Neuronal stem cell (in vitro differentiated cells): ENCODE measurements around the gene IP6K2.

Experiments
- DNase-seq: peaks from one replicate; pipeline ENCODE4 v3.0.0-alpha.2; 2013; ENCODE audit warnings: low spot score
- H2AFZ ChIP-seq: one replicate; pipeline ENCODE4 v1.6.1; 2013; ENCODE audit warnings: mild to moderate bottlenecking, low read length, inconsistent platforms
- H2AK5ac ChIP-seq: 2 replicates; pipeline ENCODE4 v1.6.1; 2013; ENCODE audit warnings: low read depth, mild to moderate bottlenecking, inconsistent platforms, low read length, moderate library complexity, mixed read lengths
- H2BK120ac ChIP-seq: 2 replicates; pipeline ENCODE4 v1.6.1; 2013; ENCODE audit warnings: low read depth, mild to moderate bottlenecking, inconsistent platforms, low read length, moderate library complexity, mixed read lengths
- H2BK12ac ChIP-seq: one replicate; pipeline ENCODE4 v1.6.1; 2013; ENCODE audit warnings: low read length, inconsistent platforms
- H2BK15ac ChIP-seq: 2 replicates; pipeline ENCODE4 v1.6.1; 2013; ENCODE audit warnings: mild to moderate bottlenecking, low read length, inconsistent platforms, mixed read lengths
- H2BK5ac ChIP-seq: one replicate; pipeline ENCODE4 v1.6.1; 2013; ENCODE audit warnings: inconsistent platforms, mild to moderate bottlenecking, low read length, moderate library complexity
- H3K14ac ChIP-seq: one replicate; pipeline ENCODE4 v1.6.1; 2013; ENCODE audit warnings: low read length, inconsistent platforms
- H3K18ac ChIP-seq: 2 replicates; pipeline ENCODE4 v1.6.1; 2013; ENCODE audit warnings: low read length, inconsistent platforms
- H3K23ac ChIP-seq: 2 replicates; pipeline ENCODE4 v1.6.1; 2013; ENCODE audit warnings: low read depth, mild to moderate bottlenecking, mixed read lengths, low read length, inconsistent platforms; ENCODE audit not compliant: poor library complexity
- H3K27ac ChIP-seq: replicated peaks from 3 replicates; pipeline ENCODE4 v1.5.1; 2013; ENCODE audit warnings: low read length, inconsistent platforms
- H3K27me3 ChIP-seq, 3 experiments: 2 replicates each; pipeline ENCODE4 v1.6.1; 2013; ENCODE audit warnings: low read length in 3 of 3, mild to moderate bottlenecking in 2 of 3, inconsistent platforms in 1 of 3, low read depth in 1 of 3, mixed read lengths in 1 of 3, moderate library complexity in 1 of 3; ENCODE audit not compliant: control insufficient read depth in 3 of 3, insufficient read depth in 3 of 3
- H3K36me3 ChIP-seq, 2 donors: replicated peaks in 1 of 2; 2 replicates each; pipeline ENCODE4 v1.6.1; 2013; ENCODE audit warnings: low read length in 2 of 2; ENCODE audit not compliant: control insufficient read depth in 2 of 2, insufficient read depth in 2 of 2
- H3K4ac ChIP-seq: 2 replicates; pipeline ENCODE4 v1.6.1; 2013; ENCODE audit warnings: inconsistent platforms, mild to moderate bottlenecking, low read length, moderate library complexity
- H3K4me1 ChIP-seq, 2 donors: 1 replicate in 1 of 2; 2 replicates in 1 of 2; pipeline ENCODE4 v1.6.1; 2013; ENCODE audit warnings: low read length in 2 of 2, low read depth in 1 of 2; ENCODE audit not compliant: control insufficient read depth in 2 of 2, insufficient read depth in 1 of 2
- H3K4me2 ChIP-seq: one replicate; pipeline ENCODE4 v1.6.1; 2013; ENCODE audit warnings: mild to moderate bottlenecking, low read length, inconsistent platforms; ENCODE audit not compliant: insufficient read depth, poor library complexity, severe bottlenecking
- H3K4me3 ChIP-seq, 2 donors: 2 replicates each; pipeline ENCODE4 v1.5.1; 2013; ENCODE audit warnings: low read length in 2 of 2, mild to moderate bottlenecking in 2 of 2, inconsistent platforms in 1 of 2, moderate library complexity in 1 of 2
- H3K79me1 ChIP-seq: one replicate; pipeline ENCODE4 v1.6.1; 2013; ENCODE audit warnings: low read depth, mild to moderate bottlenecking, inconsistent platforms, low read length, moderate library complexity
- H3K9ac ChIP-seq: one replicate; pipeline ENCODE4 v1.6.1; 2013; ENCODE audit warnings: mild to moderate bottlenecking, low read depth, low read length, inconsistent platforms; ENCODE audit not compliant: poor library complexity
- H3K9me3 ChIP-seq, 2 donors: replicated peaks in 1 of 2; 2 replicates each; pipeline versions ENCODE3 to v1.6.1; 2013; ENCODE audit warnings: low read length in 2 of 2, mild to moderate bottlenecking in 2 of 2, inconsistent platforms in 1 of 2, low read depth in 1 of 2, mixed read lengths in 1 of 2, moderate library complexity in 1 of 2; ENCODE audit not compliant: control insufficient read depth in 2 of 2, insufficient read depth in 1 of 2
- H4K8ac ChIP-seq: one replicate; pipeline ENCODE4 v1.6.1; 2013; ENCODE audit warnings: low read depth, mild to moderate bottlenecking, inconsistent platforms, low read length, moderate library complexity
- H4K91ac ChIP-seq: one replicate; pipeline ENCODE4 v1.6.1; 2013; ENCODE audit warnings: low read length, low read depth, mild to moderate bottlenecking, inconsistent platforms; ENCODE audit not compliant: poor library complexity
- WGBS, 2 donors: extraction: QIAGEN DNeasy Blood & Tissue Kit; methylation state at CpG; one replicate each; pipeline ENCODE4 v1.1.7; 2013; ENCODE audit warnings: missing lambda C conversion rate in 2 of 2, mixed read lengths in 1 of 2; ENCODE audit not compliant: insufficient read length in 2 of 2, insufficient replicate concordance in 1 of 2; ENCODE audit errors: extremely low coverage in 2 of 2; 5-methylcytosine and 5-hydroxymethylcytosine counted together

Gene IP6K2

DNA sequence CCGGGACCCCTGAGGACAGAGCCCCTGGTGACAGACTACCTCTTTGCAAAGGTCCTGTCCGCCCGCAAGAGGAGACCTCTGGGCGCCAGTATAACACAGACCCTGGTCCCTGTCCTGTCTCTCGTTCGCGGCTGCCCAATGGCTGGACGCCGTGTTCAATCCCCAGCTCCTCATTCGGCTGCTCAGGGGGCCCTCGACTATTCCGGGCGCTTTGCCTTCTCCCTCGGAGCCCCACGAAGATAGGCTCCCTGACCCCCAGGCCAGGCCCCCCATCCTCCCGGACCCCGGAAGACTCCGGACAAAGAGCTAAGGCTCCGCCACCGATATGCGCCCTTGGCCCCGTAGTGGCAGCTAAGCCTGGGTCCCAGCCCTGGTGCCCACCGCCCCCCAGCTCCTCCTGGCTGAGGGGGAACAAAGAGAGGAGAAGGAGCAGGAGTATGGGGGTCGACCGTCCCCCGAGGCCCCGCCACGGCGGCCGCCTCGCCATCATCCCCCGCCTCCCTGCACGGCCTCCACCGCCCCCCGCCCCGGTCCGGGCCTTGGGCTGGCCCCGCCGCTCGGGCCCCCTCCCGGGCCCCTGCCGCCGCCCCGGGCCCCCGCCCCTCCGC lies 54.8 kb downstream of the IP6K2 start:
- Histone ChIP-seq H4K8ac (no peak overlapping the region), H4K91ac (no peak overlapping the region), H2BK12ac (no peak overlapping the region), H3K4me1 (peaks cover 5% of the 10 kb centered on the region in 2 donors), H3K27ac (no peak overlapping the region), H3K79me1 (peaks cover 1% of the 10 kb centered on the region), H3K27me3 (no peaks in the 10 kb centered on the region), H2AK5ac (peak overlapping the region; percentile 41), H2BK5ac (no peak overlapping the region), H3K36me3 (peaks cover 32 to 63% of the 10 kb centered on the region in 2 donors), H3K4ac (no peak overlapping the region), H2AFZ (peak overlapping the region; percentile 93), H3K14ac (no peak overlapping the region), H3K4me2 (peak overlapping the region; percentile 94), H2BK15ac (no peak overlapping the region), H3K9ac (no peak overlapping the region), H3K23ac (no peak overlapping the region), H3K4me3 (peak overlapping the region; percentile 79 to 85), H3K9me3 (peaks cover 6 to 24% of the 10 kb centered on the region in 2 donors), H3K18ac (peak overlapping the region; percentile 15), H2BK120ac (no peak overlapping the region)
- WGBS, 2 donors = no CpG with 5 or more reads among the region's 46 CpGs
- DNase-seq = no peak

GRCh38 chr3:48661501-48662144 lies 55.4 kb downstream of the IP6K2 start:
- H2AFZ ChIP-seq = no peak overlapping the region
- H3K14ac ChIP-seq = no peak overlapping the region
- no peak overlapping the region for H3K4ac ChIP-seq
- H2BK15ac ChIP-seq = no peak overlapping the region
- H3K9me3 ChIP-seq = peaks cover 6 to 24% of the 10 kb centered on the region in 2 donors
- DNase-seq = peak; percentile 86
- no CpG with 5 or more reads among the region's 67 CpGs for WGBS, 2 donors
- H3K36me3 ChIP-seq = peaks cover 32 to 66% of the 10 kb centered on the region in 2 donors
- H3K23ac ChIP-seq = peak overlapping the region; percentile 34
- H3K4me1 ChIP-seq = peaks cover 5 to 9% of the 10 kb centered on the region in 2 donors
- H3K79me1 ChIP-seq = peaks cover 1% of the 10 kb centered on the region
- peak overlapping the region; percentile 78 for H3K9ac ChIP-seq
- peak overlapping the region; percentile 13 for H3K18ac ChIP-seq
- no peaks in the 10 kb centered on the region for H3K27me3 ChIP-seq
- H2BK5ac ChIP-seq = no peak overlapping the region
- H3K27ac ChIP-seq = no peak overlapping the region
- H3K4me3 ChIP-seq = peak overlapping the region; percentile 79
- no peak overlapping the region for H4K91ac ChIP-seq
- H2BK12ac ChIP-seq = no peak overlapping the region
- no peak overlapping the region for H2AK5ac ChIP-seq
- no peak overlapping the region for H4K8ac ChIP-seq
- H3K4me2 ChIP-seq = peak overlapping the region; percentile 94
- H2BK120ac ChIP-seq = peak overlapping the region; percentile 56

- Histone ChIP-seq H3K9ac (peak overlapping the region; percentile 24), H4K8ac (peak overlapping the region; percentile 7), H3K4me1 (peaks cover 5 to 12% of the 10 kb centered on the region in 2 donors), H3K18ac (no peak overlapping the region), H3K27me3 (no peaks in the 10 kb centered on the region), H3K79me1 (peaks cover 1% of the 10 kb centered on the region), H2AK5ac (no peak overlapping the region), H4K91ac (no peak overlapping the region), H2AFZ (no peak overlapping the region), H3K4me2 (no peak overlapping the region), H2BK12ac (no peak overlapping the region), H2BK120ac (peak overlapping the region; percentile 56), H3K23ac (peak overlapping the region; percentile 6), H2BK15ac (no peak overlapping the region), H3K4me3 (peak overlapping the region in 1 of 2 donors; percentile 41), H3K27ac (no peak overlapping the region), H3K4ac (no peak overlapping the region), H3K9me3 (peaks cover 6 to 24% of the 10 kb centered on the region in 2 donors), H3K36me3 (peaks cover 32 to 62% of the 10 kb centered on the region in 2 donors), H3K14ac (no peak overlapping the region), H2BK5ac (no peak overlapping the region)
- DNase-seq = no peak
- no CpG with 5 or more reads among the region's 61 CpGs for WGBS, 2 donors
Measured at GRCh38 chr3:48660800-48661400, 56.1 kb downstream of the IP6K2 start.

GRCh38 chr3:48656841-48657281 lies 60.2 kb downstream of the IP6K2 start:
- no CpG with 5 or more reads among the region's 45 CpGs for WGBS, 2 donors
- peaks cover 2 to 12% of the 10 kb centered on the region in 2 donors for H3K4me1 ChIP-seq
- H3K27me3 ChIP-seq = no peaks in the 10 kb centered on the region
- peak overlapping the region; percentile 56 for H2BK120ac ChIP-seq
- no peak overlapping the region for H2AFZ ChIP-seq
- peak overlapping the region; percentile 99 for H2BK15ac ChIP-seq
- H3K18ac ChIP-seq = peak overlapping the region; percentile 96
- peaks cover 39 to 89% of the 10 kb centered on the region in 2 donors for H3K36me3 ChIP-seq
- H3K14ac ChIP-seq = peak overlapping the region; percentile 76
- H3K4me2 ChIP-seq = peak overlapping the region; percentile 42
- H3K4me3 ChIP-seq = no peak overlapping the region
- peak overlapping the region; percentile 93 for H2BK12ac ChIP-seq
- H3K9ac ChIP-seq = peak overlapping the region; percentile 91
- H3K9me3 ChIP-seq = peaks cover 6 to 24% of the 10 kb centered on the region in 2 donors
- peak overlapping the region; percentile 17 for H2BK5ac ChIP-seq
- H4K91ac ChIP-seq = peak overlapping the region; percentile 70
- H3K79me1 ChIP-seq = peaks cover 7% of the 10 kb centered on the region
- peak overlapping the region; percentile 45 for H3K4ac ChIP-seq
- H3K23ac ChIP-seq = peak overlapping the region; percentile 82
- peak overlapping the region; percentile 98 for H2AK5ac ChIP-seq
- peak overlapping the region; percentile 68 for H3K27ac ChIP-seq
- no peak for DNase-seq
- peak overlapping the region; percentile 96 for H4K8ac ChIP-seq
